ENCODE data around the gene MAP7D2. TPM values are rescaled to one million over a fixed set of nuclear protein-coding genes. Genes with fewer than 3 reads are reported as not detected.

Gene MAP7D2
- total and polyA plus RNA-seq, 2 of the 4 experiments (the other 2 are of a cell fraction) = 0.18 to 0.19 TPM

DNA sequence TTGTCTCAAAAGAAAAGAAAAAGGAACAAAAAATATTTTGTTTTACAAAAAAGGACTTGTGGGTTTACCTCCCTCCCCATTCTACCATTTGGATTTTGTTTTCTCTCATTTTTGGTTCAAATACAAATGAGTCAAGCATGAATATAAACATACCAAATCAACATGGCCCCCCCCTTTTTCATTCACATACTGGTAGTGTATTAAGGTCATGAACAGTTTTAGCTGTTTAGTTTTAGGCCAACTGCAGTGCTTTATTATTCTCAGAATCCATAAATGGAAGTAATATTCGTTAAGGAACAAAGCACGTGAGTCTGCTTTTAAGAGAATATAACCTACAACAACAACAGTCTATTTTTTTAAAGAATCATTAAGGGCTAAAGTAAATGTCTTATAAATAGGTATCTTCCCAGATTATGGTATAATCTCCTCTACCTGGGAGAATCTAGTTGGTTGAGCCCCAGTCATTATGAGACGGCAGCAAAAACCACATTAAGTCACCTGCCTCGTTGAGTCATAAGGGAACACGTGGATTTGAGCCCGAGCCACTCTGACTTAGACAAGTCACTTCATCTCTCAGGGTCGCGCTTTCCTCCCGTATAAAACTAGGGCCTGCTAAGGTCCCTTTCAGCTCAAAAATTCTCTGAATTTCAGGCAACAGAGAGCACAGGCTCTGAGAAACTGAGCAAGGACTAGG lies 152.5 kb downstream of the MAP7D2 start:
- H2AK5ac ChIP-seq (ENCODE audit: low read depth, low read length) = no peak overlapping the region
- no peak overlapping the region for H2BK20ac ChIP-seq (ENCODE audit: low read depth, low read length)
- no peaks in the 10 kb centered on the region for H3K4me1 ChIP-seq (ENCODE audit: control insufficient read depth, insufficient read depth, low read length)
- no peak overlapping the region for H4K91ac ChIP-seq (ENCODE audit: insufficient read depth, low read depth, low read length)
- H2BK120ac ChIP-seq (ENCODE audit: low read depth, low read length) = no peak overlapping the region
- H3K79me1 ChIP-seq (ENCODE audit: low read depth in 1 of 2, low read length in 2 of 2) = peaks cover 0 to 5% of the 10 kb centered on the region in 2 experiments; a peak in 1 of 4 replicates
- no peak overlapping the region for H2BK15ac ChIP-seq (ENCODE audit: low read depth, low read length)
- H3K36me3 ChIP-seq (ENCODE audit: control insufficient read depth, insufficient read depth, low read length) = peaks cover 6% of the 10 kb centered on the region; the same call in 1 of the 2 replicates
- no peaks in the 10 kb centered on the region for H3K27me3 ChIP-seq (ENCODE audit: control insufficient read depth, insufficient read depth, low read length)
- intact Hi-C loops (cut with micrococcal nuclease) (no loop called here), in situ Hi-C loops (cut with MboI; ENCODE audit: low sequenced_read_pairs) (no loop called here), dilution Hi-C loops (cut with HindIII; ENCODE audit: low sequenced_read_pairs, unreplicated experiment) (no loop called here)
- no peak for DNase-seq
- TF ChIP-seq, protein P1, sequence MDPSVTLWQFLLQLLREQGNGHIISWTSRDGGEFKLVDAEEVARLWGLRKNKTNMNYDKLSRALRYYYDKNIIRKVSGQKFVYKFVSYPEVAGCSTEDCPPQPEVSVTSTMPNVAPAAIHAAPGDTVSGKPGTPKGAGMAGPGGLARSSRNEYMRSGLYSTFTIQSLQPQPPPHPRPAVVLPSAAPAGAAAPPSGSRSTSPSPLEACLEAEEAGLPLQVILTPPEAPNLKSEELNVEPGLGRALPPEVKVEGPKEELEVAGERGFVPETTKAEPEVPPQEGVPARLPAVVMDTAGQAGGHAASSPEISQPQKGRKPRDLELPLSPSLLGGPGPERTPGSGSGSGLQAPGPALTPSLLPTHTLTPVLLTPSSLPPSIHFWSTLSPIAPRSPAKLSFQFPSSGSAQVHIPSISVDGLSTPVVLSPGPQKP (IDR thresholded peaks at IDR 0.05; ENCODE audit: borderline replicate concordance, low read depth, low read length) = no peak
- TF ChIP-seq BHLHE40 (IDR thresholded peaks at IDR 0.05; ENCODE audit: low read depth, low read length) (no peak), RCOR1 (IDR thresholded peaks at IDR 0.05; ENCODE audit: insufficient replicate concordance, low read length) (no peak), POLR2A (IDR thresholded peaks at IDR 0.05; ENCODE audit: low read depth, low read length) (no peak), MAFK (IDR thresholded peaks at IDR 0.05; ENCODE audit: low read depth, low read length) (no peak), NFE2L2 (IDR thresholded peaks at IDR 0.05; ENCODE audit: low read depth, low read length) (no peak), RFX5 (IDR thresholded peaks at IDR 0.05; ENCODE audit: low read depth, low read length) (no peak), RAD21 (IDR thresholded peaks at IDR 0.05; ENCODE audit: low read length) (no peak), MAZ (IDR thresholded peaks at IDR 0.05; ENCODE audit: borderline replicate concordance, low read depth, low read length) (no peak), CEBPB (IDR thresholded peaks at IDR 0.05; ENCODE audit: low read depth, low read length) (no peak), MXI1 (IDR thresholded peaks at IDR 0.05; ENCODE audit: borderline replicate concordance, low read depth, low read length) (no peak), FOS (IDR thresholded peaks at IDR 0.05; ENCODE audit: low read depth, low read length) (no peak), SMC3 (IDR thresholded peaks at IDR 0.05; ENCODE audit: low read depth, low read length) (no peak), CHD1 (IDR thresholded peaks at IDR 0.05; ENCODE audit: low read depth, low read length) (no peak)
- TF ChIP-seq, protein P2, sequence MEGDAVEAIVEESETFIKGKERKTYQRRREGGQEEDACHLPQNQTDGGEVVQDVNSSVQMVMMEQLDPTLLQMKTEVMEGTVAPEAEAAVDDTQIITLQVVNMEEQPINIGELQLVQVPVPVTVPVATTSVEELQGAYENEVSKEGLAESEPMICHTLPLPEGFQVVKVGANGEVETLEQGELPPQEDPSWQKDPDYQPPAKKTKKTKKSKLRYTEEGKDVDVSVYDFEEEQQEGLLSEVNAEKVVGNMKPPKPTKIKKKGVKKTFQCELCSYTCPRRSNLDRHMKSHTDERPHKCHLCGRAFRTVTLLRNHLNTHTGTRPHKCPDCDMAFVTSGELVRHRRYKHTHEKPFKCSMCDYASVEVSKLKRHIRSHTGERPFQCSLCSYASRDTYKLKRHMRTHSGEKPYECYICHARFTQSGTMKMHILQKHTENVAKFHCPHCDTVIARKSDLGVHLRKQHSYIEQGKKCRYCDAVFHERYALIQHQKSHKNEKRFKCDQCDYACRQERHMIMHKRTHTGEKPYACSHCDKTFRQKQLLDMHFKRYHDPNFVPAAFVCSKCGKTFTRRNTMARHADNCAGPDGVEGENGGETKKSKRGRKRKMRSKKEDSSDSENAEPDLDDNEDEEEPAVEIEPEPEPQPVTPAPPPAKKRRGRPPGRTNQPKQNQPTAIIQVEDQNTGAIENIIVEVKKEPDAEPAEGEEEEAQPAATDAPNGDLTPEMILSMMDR (conservative IDR thresholded peaks at IDR 0.05; ENCODE audit: low read depth, low read length) = no peak
- TF ChIP-seq, protein P3, sequence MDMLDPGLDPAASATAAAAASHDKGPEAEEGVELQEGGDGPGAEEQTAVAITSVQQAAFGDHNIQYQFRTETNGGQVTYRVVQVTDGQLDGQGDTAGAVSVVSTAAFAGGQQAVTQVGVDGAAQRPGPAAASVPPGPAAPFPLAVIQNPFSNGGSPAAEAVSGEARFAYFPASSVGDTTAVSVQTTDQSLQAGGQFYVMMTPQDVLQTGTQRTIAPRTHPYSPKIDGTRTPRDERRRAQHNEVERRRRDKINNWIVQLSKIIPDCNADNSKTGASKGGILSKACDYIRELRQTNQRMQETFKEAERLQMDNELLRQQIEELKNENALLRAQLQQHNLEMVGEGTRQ (IDR thresholded peaks at IDR 0.05; ENCODE audit: low read depth, low read length) = no peak
- no peaks in the 10 kb centered on the region for H4K20me1 ChIP-seq (ENCODE audit: insufficient read depth, low read length)
- H3K9me1 ChIP-seq (ENCODE audit: insufficient read depth, low read length) = no peaks in the 10 kb centered on the region
- no peak overlapping the region for H3K18ac ChIP-seq (ENCODE audit: low read depth, low read length)
- WGBS, 2 experiments (ENCODE audit: extremely low coverage in 2 of 2, insufficient read length in 1 of 2) = 44% methylated on average over 3 of the region's 9 CpGs; no CpG with 5 or more reads in 1 of the 2 experiments
- ChIA-PET CTCF (interaction anchor here (0.6 kb wide), 1 partner anchor 67 kb away, joined by 4 read pairs; no protein-coding TSS in a partner anchor), POLR2A (ENCODE audit: unreplicated experiment) (no interaction called here)
- no peak overlapping the region for H3K4me2 ChIP-seq (ENCODE audit: low read depth, low read length)
- no peak overlapping the region for H4K8ac ChIP-seq (ENCODE audit: low read depth in 2 of 2, low read length in 2 of 2)
- ATAC-seq (ENCODE audit: low read depth) = no peak
- no peak overlapping the region for H3K9ac ChIP-seq (ENCODE audit: low read depth, low read length)
- H3K9me3 ChIP-seq (ENCODE audit: control insufficient read depth, insufficient read depth, low read length) = no peaks in the 10 kb centered on the region
- H3K23ac ChIP-seq (ENCODE audit: low read depth, low read length) = no peak overlapping the region
- no peak overlapping the region for H3K27ac ChIP-seq (ENCODE audit: insufficient read depth, low read length)
- H3K4ac ChIP-seq (ENCODE audit: low read depth, low read length) = no peak overlapping the region
- H4K5ac ChIP-seq (ENCODE audit: low read depth, low read length) = no peak overlapping the region
- no peak overlapping the region for H3K56ac ChIP-seq (ENCODE audit: extremely low read depth, insufficient read depth, low read length)
- H2AK9ac ChIP-seq (replicated peaks; ENCODE audit: low read depth, low read length, poor library complexity) = no peak overlapping the region
- H2BK5ac ChIP-seq (ENCODE audit: low read depth, low read length, poor library complexity, severe bottlenecking) = no peak overlapping the region
- no peak overlapping the region for H3K4me3 ChIP-seq (ENCODE audit: insufficient read depth, low read depth, low read length)
- BruUV-seq (replicated peaks) = no TSS peak
- H3K14ac ChIP-seq (replicated peaks; ENCODE audit: low read depth, low read length) = no peak overlapping the region
- no peak overlapping the region for H2AFZ ChIP-seq (replicated peaks; ENCODE audit: low read length, poor library complexity)

Data from IMR-90 (cell line).